Motor neuron (in vitro differentiated cells): Measurements from ENCODE around the gene LEPR. TPM values are rescaled to one million over a fixed set of nuclear protein-coding genes. Genes with fewer than 3 reads are reported as not detected.
"Not testable (repeated sequence)": the region's sequence is repeated elsewhere in the genome, so short reads cannot be mapped to it uniquely, and the experiment has no call there.

Experiments
- ATAC-seq, 8 experiments: fragments of 200-7000 bp; cut with Tn5 transposase; replicated peaks in 6 of 8; 2 replicates each; pipeline ENCODE4 v1.8.0; 2021; ENCODE audit warnings: mild to moderate bottlenecking in 8 of 8, moderate library complexity in 8 of 8
- H3K27ac ChIP-seq, 2 donors: fragments of 250-450 bp; sonication (Bioruptor Pico); 2 replicates each; pipeline ENCODE4 v1.9.0; 2021; ENCODE audit warnings: antibody characterized with exemption in 2 of 2, mild to moderate bottlenecking in 2 of 2, moderate library complexity in 1 of 2
- H3K4me1 ChIP-seq, 2 donors: fragments of 250-450 bp; sonication (Bioruptor Pico); replicated peaks in 1 of 2; 2 replicates each; pipeline ENCODE4 v1.6.1; 2021; ENCODE audit warnings: antibody characterized with exemption in 2 of 2, mild to moderate bottlenecking in 2 of 2, moderate library complexity in 1 of 2
- H3K4me3 ChIP-seq, 5 donors: fragments of 250-450 bp; sonication (Bioruptor Pico); 2 replicates each; pipeline ENCODE4 v1.9.0; 2021; ENCODE audit warnings: antibody characterized with exemption in 5 of 5, mild to moderate bottlenecking in 5 of 5, moderate library complexity in 4 of 5
- WGBS, 10 experiments: fragments of 450-650 bp; shearing (Covaris generic); methylation state at CpG; one replicate each; pipeline ENCODE4 v1.0.0; 2022; 5-methylcytosine and 5-hydroxymethylcytosine counted together
- in situ Hi-C, 9 experiments: fragments of 400-800 bp; cut with MboI; loops; one replicate each; pipeline ENCODE4 v1.15.0; 2021; ENCODE audit warnings: low sequenced_read_pairs in 9 of 9, low pct_unique_long_range_greater_than_20kb in 2 of 9; ENCODE audit not compliant: unreplicated experiment in 9 of 9
- total RNA-seq, 8 experiments: library from RNA; unstranded; fragments of 300-600 nt; gene quantifications; 2 replicates each; pipeline versions ENCODE4 v1.2.3 to v1.2.4, GENCODE V29; 2022

The LEPR gene
- 10 to 100 TPM in 1 of 8 experiments, 1 to 10 TPM in 7; 1.7 to 12.3 (median 5.0) TPM for total RNA-seq

- peaks cover 3 to 8% of the 10 kb centered on the region in 2 donors for H3K4me1 ChIP-seq
- WGBS, 10 experiments: 0 to 3% (median 0%) methylated on average over 2 to 17 of the region's 60 CpGs; no CpG with 5 or more reads in 2 of the 10 experiments
- in situ Hi-C loops: loop anchor here in 1 of 9 experiments (10.0 kb wide), 1 partner anchor 186 kb away; no protein-coding TSS in a partner anchor
- peak within 1 kb of the TSS; percentile 75 to 93 for H3K27ac ChIP-seq
- peak within 1 kb of the TSS; percentile 59 to 89 (median 82) for H3K4me3 ChIP-seq
- peak; percentile 56 to 77 (median 72) for ATAC-seq
Observed at GRCh38 chr1:65420590-65421350, at the start of gene LEPR, which contains the start of gene LEPROT. Gene LEPR (plus strand): TSS chr1:65420668. CDS start chr1:65565566, 144,898 bp downstream. Gene LEPROT (plus strand): TSS chr1:65420668. CDS start chr1:65420725, 57 bp downstream.

- Histone ChIP-seq H3K4me1 (no peaks in the 10 kb centered on the region), H3K27ac (no peak overlapping the region), H3K4me3 (no peak overlapping the region)
- WGBS, 10 experiments: 63 to 100% (median 94%) methylated on average over 1 to 3 of the region's 3 CpGs; no CpG with 5 or more reads in 1 of the 10 experiments
- peak in 1 of 8 experiments; percentile 34 for ATAC-seq
- in situ Hi-C loops: no loop called here
Observed at GRCh38 chr1:65371544-65371943, 48.9 kb upstream of the LEPR start.

- Histone ChIP-seq H3K27ac (no peak overlapping the region), H3K4me3 (no peak overlapping the region), H3K4me1 (no peaks in the 10 kb centered on the region)
- 13 to 94% (median 81%) methylated on average over 1 of the region's 1 CpG for WGBS, 10 experiments
- in situ Hi-C loops: no loop called here
- ATAC-seq: peak in 1 of 8 experiments; percentile 42
Observed at GRCh38 chr1:65372557-65372956, 47.9 kb upstream of the LEPR start.

- Histone ChIP-seq H3K27ac (no peak overlapping the region), H3K4me3 (no peak overlapping the region), H3K4me1 (no peaks in the 10 kb centered on the region)
- ATAC-seq: no peak
- 67 to 97% (median 84%) methylated on average over 2 to 4 of the region's 4 CpGs for WGBS, 10 experiments
- in situ Hi-C loops: no loop called here
Observed at GRCh38 chr1:65377496-65378246, 42.8 kb upstream of the LEPR start.

- ATAC-seq: no peak
- no peak overlapping the region for H3K4me3 ChIP-seq
- WGBS, 10 experiments: 27 to 100% (median 100%) methylated on average over 1 to 2 of the region's 2 CpGs
- H3K4me1 ChIP-seq: no peaks in the 10 kb centered on the region
- in situ Hi-C loops: no loop called here
- H3K27ac ChIP-seq: no peak overlapping the region
Observed at GRCh38 chr1:65378247-65378946, 42.1 kb upstream of the LEPR start.

GRCh38 chr1:65384426-65384825 lies 36.0 kb upstream of the LEPR start:
- ATAC-seq, H3K4me1 ChIP-seq, H3K4me3 ChIP-seq, in situ Hi-C loops, H3K27ac ChIP-seq: not testable (repeated sequence)
- 59 to 100% (median 90%) methylated on average over 1 to 5 of the region's 5 CpGs; no CpG with 5 or more reads in 2 of the 10 experiments for WGBS, 10 experiments

GRCh38 chr1:65386439-65386838 lies 34.0 kb upstream of the LEPR start:
- no peak for ATAC-seq
- H3K27ac ChIP-seq: no peak overlapping the region

GRCh38 chr1:65387821-65388220 lies 32.6 kb upstream of the LEPR start:
- Histone ChIP-seq H3K27ac (no peak overlapping the region), H3K4me3 (no peak overlapping the region), H3K4me1 (no peaks in the 10 kb centered on the region)
- peak in 1 of 8 experiments; percentile 39 for ATAC-seq
- WGBS, 10 experiments: 50 to 100% (median 91%) methylated on average over 1 to 2 of the region's 2 CpGs
- in situ Hi-C loops: no loop called here

More at GRCh38 chr1:65386439-65386838, 34.0 kb upstream of the LEPR start:
- H3K4me3 ChIP-seq: no peak overlapping the region
- in situ Hi-C loops: no loop called here
- H3K4me1 ChIP-seq: no peaks in the 10 kb centered on the region
- WGBS, 10 experiments: 50 to 100% (median 96%) methylated on average over 1 to 3 of the region's 3 CpGs; no CpG with 5 or more reads in 2 of the 10 experiments

- Histone ChIP-seq H3K4me1 (no peaks in the 10 kb centered on the region), H3K27ac (no peak overlapping the region), H3K4me3 (no peak overlapping the region)
- WGBS, 10 experiments: 70 to 100% (median 89%) methylated on average over 1 to 3 of the region's 3 CpGs
- in situ Hi-C loops: no loop called here
- no peak for ATAC-seq
Observed at GRCh38 chr1:65388908-65389695, 31.4 kb upstream of the LEPR start.

- Histone ChIP-seq H3K27ac (no peak overlapping the region), H3K4me3 (no peak overlapping the region), H3K4me1 (no peaks in the 10 kb centered on the region)
- WGBS, 10 experiments: 67 to 100% (median 98%) methylated on average over 1 to 6 of the region's 7 CpGs; no CpG with 5 or more reads in 2 of the 10 experiments
- in situ Hi-C loops: no loop called here
- no peak for ATAC-seq
Observed at GRCh38 chr1:65392497-65392896, 28.0 kb upstream of the LEPR start.

GRCh38 chr1:65393347-65393746 lies 27.1 kb upstream of the LEPR start:
- Histone ChIP-seq H3K4me3 (no peak overlapping the region), H3K27ac (no peak overlapping the region), H3K4me1 (no peaks in the 10 kb centered on the region)
- WGBS, 10 experiments: 80 to 100% (median 100%) methylated on average over 1 to 2 of the region's 2 CpGs; no CpG with 5 or more reads in 3 of the 10 experiments
- no peak for ATAC-seq
- in situ Hi-C loops: no loop called here

GRCh38 chr1:65393928-65394327 lies 26.5 kb upstream of the LEPR start:
- in situ Hi-C loops: no loop called here
- WGBS, 10 experiments: 80 to 100% (median 100%) methylated on average over 1 of the region's 1 CpG; no CpG with 5 or more reads in 3 of the 10 experiments
- H3K27ac ChIP-seq: no peak overlapping the region
- no peak overlapping the region for H3K4me3 ChIP-seq
- H3K4me1 ChIP-seq: no peaks in the 10 kb centered on the region
- no peak for ATAC-seq
